PC-3 (cell line): ENCODE data around the gene USH1G.

ENCODE experiments used
- EZH2 ChIP-seq: fragments of 300-600 bp; sonication (generic); IDR thresholded peaks from one replicate; pipeline ENCODE4 v1.6.1; 2017; ENCODE audit warnings: antibody characterized with exemption, mild to moderate bottlenecking, low read length; ENCODE audit not compliant: unreplicated experiment
- TF ChIP-seq, protein P1 (sequence below): fragments of 300-600 bp; sonication (generic); conservative IDR thresholded peaks from 2 replicates; pipeline ENCODE4 v1.5.1; 2017; ENCODE audit warnings: antibody characterized with exemption, low read depth, mild to moderate bottlenecking, low read length

DNA sequence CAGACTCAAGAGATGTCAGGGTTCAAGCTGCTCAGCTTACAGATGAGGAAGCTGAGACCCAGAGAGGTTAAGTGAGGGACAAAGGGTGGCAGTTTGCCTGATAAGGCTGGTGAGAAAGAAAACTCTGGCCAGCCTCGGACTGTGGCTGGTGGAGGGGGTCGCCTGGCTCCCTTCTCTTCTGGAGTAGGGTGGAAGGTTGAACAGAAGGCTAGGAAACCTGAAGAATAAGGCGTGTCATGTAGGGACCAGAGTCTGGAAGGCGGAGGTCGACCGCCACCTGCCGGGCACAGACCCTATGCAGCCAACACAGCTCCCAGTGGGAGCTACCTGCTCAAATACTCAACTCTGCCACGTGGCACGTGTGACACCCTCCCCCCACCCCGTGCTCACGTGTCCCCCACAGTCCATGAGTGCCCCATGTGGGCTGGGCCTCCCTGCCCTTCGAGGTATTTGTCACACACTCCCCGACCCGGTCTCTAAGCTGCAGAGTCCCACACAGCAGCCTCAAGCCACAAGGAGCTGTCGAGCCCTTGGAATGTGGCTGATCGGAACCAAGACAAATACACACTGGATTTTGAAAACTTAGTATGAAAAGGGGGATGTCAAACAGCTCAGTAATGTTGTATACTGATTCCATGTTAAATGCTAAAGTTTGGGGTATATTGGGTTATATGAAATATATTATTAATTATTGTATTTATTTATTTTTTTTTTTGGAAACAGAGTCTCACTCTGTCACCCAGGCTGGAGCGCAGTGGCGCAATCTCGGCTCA is 37.7 kb upstream of the USH1G start:
- TF ChIP-seq, protein P1, sequence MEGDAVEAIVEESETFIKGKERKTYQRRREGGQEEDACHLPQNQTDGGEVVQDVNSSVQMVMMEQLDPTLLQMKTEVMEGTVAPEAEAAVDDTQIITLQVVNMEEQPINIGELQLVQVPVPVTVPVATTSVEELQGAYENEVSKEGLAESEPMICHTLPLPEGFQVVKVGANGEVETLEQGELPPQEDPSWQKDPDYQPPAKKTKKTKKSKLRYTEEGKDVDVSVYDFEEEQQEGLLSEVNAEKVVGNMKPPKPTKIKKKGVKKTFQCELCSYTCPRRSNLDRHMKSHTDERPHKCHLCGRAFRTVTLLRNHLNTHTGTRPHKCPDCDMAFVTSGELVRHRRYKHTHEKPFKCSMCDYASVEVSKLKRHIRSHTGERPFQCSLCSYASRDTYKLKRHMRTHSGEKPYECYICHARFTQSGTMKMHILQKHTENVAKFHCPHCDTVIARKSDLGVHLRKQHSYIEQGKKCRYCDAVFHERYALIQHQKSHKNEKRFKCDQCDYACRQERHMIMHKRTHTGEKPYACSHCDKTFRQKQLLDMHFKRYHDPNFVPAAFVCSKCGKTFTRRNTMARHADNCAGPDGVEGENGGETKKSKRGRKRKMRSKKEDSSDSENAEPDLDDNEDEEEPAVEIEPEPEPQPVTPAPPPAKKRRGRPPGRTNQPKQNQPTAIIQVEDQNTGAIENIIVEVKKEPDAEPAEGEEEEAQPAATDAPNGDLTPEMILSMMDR = 0 out of 2 replicates have a peak, but pooled peaks have one; percentile 13
- TF ChIP-seq EZH2 = no peak
